8988T (cell line): ENCODE results near the gene CREG2.

Source experiments
- DNase-seq: peaks from one replicate; pipeline ENCODE4 v3.0.0; 2011

The CREG2 gene

GRCh38 chr2:101408925-101409324 is 21.6 kb upstream of the CREG2 start:
- no peak for DNase-seq

GRCh38 chr2:101405351-101405899 is 18.1 kb upstream of the CREG2 start:
- no peak for DNase-seq

GRCh38 chr2:101403745-101404144 is 16.4 kb upstream of the CREG2 start:
- no peak for DNase-seq

- DNase-seq, result no peak
Measured at GRCh38 chr2:101402630-101403029, 15.3 kb upstream of the CREG2 start.

- DNase-seq, result no peak
Measured at GRCh38 chr2:101401906-101402305, 14.6 kb upstream of the CREG2 start.

GRCh38 chr2:101401326-101401665 is 14.0 kb upstream of the CREG2 start:
- DNase-seq, result no peak

GRCh38 chr2:101400506-101401325 is 13.4 kb upstream of the CREG2 start:
- DNase-seq, result no peak

- DNase-seq, result no peak
Measured at GRCh38 chr2:101400048-101400447, 12.7 kb upstream of the CREG2 start.

GRCh38 chr2:101399021-101399799 is 11.9 kb upstream of the CREG2 start:
- DNase-seq, result no peak

GRCh38 chr2:101398116-101398821 is 11.0 kb upstream of the CREG2 start:
- DNase-seq, result no peak

GRCh38 chr2:101396316-101396717 is 9.0 kb upstream of the CREG2 start:
- no peak for DNase-seq

- no peak for DNase-seq
Measured at GRCh38 chr2:101395545-101396315, 8.4 kb upstream of the CREG2 start.

- DNase-seq, result no peak
Measured at GRCh38 chr2:101388232-101388631, 929 bp upstream of the CREG2 start.

- no peak for DNase-seq
Measured at GRCh38 chr2:101386599-101387150, 628 bp downstream of the CREG2 start.

- no peak for DNase-seq
Measured at GRCh38 chr2:101383016-101383541, 4.2 kb downstream of the CREG2 start.

- DNase-seq, result no peak
Measured at GRCh38 chr2:101382442-101382841, 4.9 kb downstream of the CREG2 start.

- DNase-seq, result no peak
Measured at GRCh38 chr2:101380376-101380775, 6.9 kb downstream of the CREG2 start.

GRCh38 chr2:101379091-101379490 is 8.2 kb downstream of the CREG2 start:
- no peak for DNase-seq

- DNase-seq, result no peak
Measured at GRCh38 chr2:101375653-101376052, 11.7 kb downstream of the CREG2 start.

GRCh38 chr2:101374821-101375561 is 12.3 kb downstream of the CREG2 start:
- no peak for DNase-seq

GRCh38 chr2:101372792-101373191 is 14.5 kb downstream of the CREG2 start:
- no peak for DNase-seq
